Measurements from ENCODE around the gene FAM110D.

Gene FAM110D

DNA sequence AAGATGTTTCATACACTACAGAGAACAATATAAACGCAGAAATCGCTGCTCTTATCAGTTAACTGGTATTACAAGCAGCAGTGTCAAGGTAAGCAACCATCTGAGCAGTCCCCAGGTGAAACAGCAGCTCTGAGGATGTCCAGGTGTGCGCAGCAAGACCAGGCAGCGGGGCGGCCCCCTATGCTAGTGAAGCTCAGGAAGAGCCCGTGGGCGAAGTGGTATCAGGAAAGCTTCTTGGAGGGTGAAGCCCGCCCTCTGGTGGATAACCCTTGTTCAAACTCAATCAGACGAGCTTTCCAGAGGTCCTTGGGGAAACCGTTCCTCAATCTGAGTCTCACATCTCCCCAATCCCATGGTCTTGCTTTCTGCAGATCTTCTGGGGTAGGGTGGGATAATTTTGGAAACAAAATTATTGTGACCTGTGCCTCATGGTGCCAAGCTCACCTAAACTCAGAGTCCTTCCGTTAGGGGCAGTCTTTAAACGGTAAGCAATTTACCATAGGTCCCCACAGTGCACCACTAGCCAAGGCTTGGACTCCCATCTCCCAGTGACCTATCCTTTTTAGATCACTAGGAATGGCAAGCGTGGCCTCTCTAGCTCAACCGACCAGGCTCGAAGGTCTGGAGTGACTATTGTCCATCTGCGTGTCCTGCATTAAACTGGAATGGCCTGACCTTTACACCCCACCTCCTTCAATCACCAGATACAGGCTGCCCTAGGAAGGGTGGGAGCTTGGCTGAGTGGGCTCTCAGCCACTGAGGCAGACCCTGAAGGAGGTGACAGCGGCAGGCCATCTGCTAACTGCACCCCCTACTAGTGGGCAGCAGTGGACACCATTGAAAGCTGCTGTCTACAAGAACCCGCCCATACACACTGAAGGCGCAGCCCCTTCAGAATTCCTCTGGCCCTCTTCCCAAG lies 13.6 kb upstream of the FAM110D start:
- Histone ChIP-seq H3K9me3 (ENCODE audit: insufficient read depth, low read depth, low read length) (no peaks in the 10 kb centered on the region), H3F3A (ENCODE audit: low read depth) (peaks cover 3% of the 10 kb centered on the region; the same call in 1 of the 2 replicates), H3K9ac (ENCODE audit: low read depth, low read length, poor library complexity, severe bottlenecking) (no peak overlapping the region), H3K27me3 (ENCODE audit: insufficient read depth, low read length, poor library complexity, severe bottlenecking) (no peaks in the 10 kb centered on the region), H4K20me1 (ENCODE audit: insufficient read depth, low read length, poor library complexity, severe bottlenecking) (no peaks in the 10 kb centered on the region), H3K4me2 (ENCODE audit: low read depth, low read length, poor library complexity, severe bottlenecking) (peak overlapping the region; percentile 50), H3K9me2 (replicated peaks; ENCODE audit: low read depth, low read length) (no peaks in the 10 kb centered on the region), H3K36me3 (ENCODE audit: insufficient read depth, low read length) (no peaks in the 10 kb centered on the region), H3K79me2 (ENCODE audit: insufficient read depth, low read length) (no peaks in the 10 kb centered on the region), H3K4me3 (ENCODE audit: low read length, poor library complexity, severe bottlenecking) (no peak overlapping the region), H3K4me1 (ENCODE audit: insufficient read depth, low read length, poor library complexity, severe bottlenecking) (peaks cover 3% of the 10 kb centered on the region), H2AFZ (ENCODE audit: low read length) (peak overlapping the region; percentile 71; the same call in 1 of the 2 replicates)
- no peak for TF ChIP-seq EZH2phosphoT487 (IDR thresholded peaks at IDR 0.05; ENCODE audit: borderline replicate concordance)
- TF ChIP-seq CTCF (conservative IDR thresholded peaks at IDR 0.05; ENCODE audit: low read length): peak; percentile 78

GRCh38 chr1:26145960-26146294 lies 13.0 kb upstream of the FAM110D start:
- Histone ChIP-seq H3F3A (ENCODE audit: low read depth) (peaks cover 3% of the 10 kb centered on the region; the same call in 1 of the 2 replicates), H3K27me3 (ENCODE audit: insufficient read depth, low read length, poor library complexity, severe bottlenecking) (no peaks in the 10 kb centered on the region), H3K9me2 (replicated peaks; ENCODE audit: low read depth, low read length) (no peaks in the 10 kb centered on the region), H3K4me2 (ENCODE audit: low read depth, low read length, poor library complexity, severe bottlenecking) (no peak overlapping the region), H3K4me3 (ENCODE audit: low read length, poor library complexity, severe bottlenecking) (no peak overlapping the region), H3K9me3 (ENCODE audit: insufficient read depth, low read depth, low read length) (no peaks in the 10 kb centered on the region), H3K4me1 (ENCODE audit: insufficient read depth, low read length, poor library complexity, severe bottlenecking) (peaks cover 3% of the 10 kb centered on the region), H4K20me1 (ENCODE audit: insufficient read depth, low read length, poor library complexity, severe bottlenecking) (no peaks in the 10 kb centered on the region), H2AFZ (ENCODE audit: low read length) (no peak overlapping the region), H3K36me3 (ENCODE audit: insufficient read depth, low read length) (no peaks in the 10 kb centered on the region), H3K9ac (ENCODE audit: low read depth, low read length, poor library complexity, severe bottlenecking) (no peak overlapping the region), H3K79me2 (ENCODE audit: insufficient read depth, low read length) (no peaks in the 10 kb centered on the region)
- TF ChIP-seq CTCF (conservative IDR thresholded peaks at IDR 0.05; ENCODE audit: low read length): no peak

DNA sequence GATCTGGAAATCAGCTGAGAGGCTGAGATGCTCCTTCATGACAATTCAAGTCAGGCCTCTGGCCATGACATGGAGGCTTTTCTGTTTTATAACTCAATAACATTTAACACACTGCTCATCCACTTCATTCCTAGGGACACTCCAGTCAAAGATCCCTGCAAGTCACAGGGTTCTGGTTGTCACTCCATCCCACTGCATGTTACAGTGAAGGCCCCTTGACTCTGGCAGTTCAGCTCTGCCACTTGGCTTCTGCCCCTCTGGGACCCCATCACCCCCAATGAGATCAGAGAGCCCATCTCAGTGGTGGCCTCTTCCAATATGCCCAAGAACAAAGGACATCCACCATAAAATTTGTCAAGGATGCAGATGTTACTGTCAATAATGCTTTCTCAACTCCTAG lies 10.0 kb upstream of the FAM110D start:
- Histone ChIP-seq H3F3A (ENCODE audit: low read depth) (peaks cover 3% of the 10 kb centered on the region; the same call in 1 of the 2 replicates), H4K20me1 (ENCODE audit: insufficient read depth, low read length, poor library complexity, severe bottlenecking) (no peaks in the 10 kb centered on the region), H3K27me3 (ENCODE audit: insufficient read depth, low read length, poor library complexity, severe bottlenecking) (no peaks in the 10 kb centered on the region), H3K4me2 (ENCODE audit: low read depth, low read length, poor library complexity, severe bottlenecking) (no peak overlapping the region), H3K4me1 (ENCODE audit: insufficient read depth, low read length, poor library complexity, severe bottlenecking) (peaks cover 3% of the 10 kb centered on the region), H3K79me2 (ENCODE audit: insufficient read depth, low read length) (no peaks in the 10 kb centered on the region), H3K9ac (ENCODE audit: low read depth, low read length, poor library complexity, severe bottlenecking) (no peak overlapping the region), H3K9me3 (ENCODE audit: insufficient read depth, low read depth, low read length) (no peaks in the 10 kb centered on the region), H3K36me3 (ENCODE audit: insufficient read depth, low read length) (no peaks in the 10 kb centered on the region), H2AFZ (ENCODE audit: low read length) (no peak overlapping the region), H3K4me3 (ENCODE audit: low read length, poor library complexity, severe bottlenecking) (no peak overlapping the region), H3K9me2 (replicated peaks; ENCODE audit: low read depth, low read length) (no peaks in the 10 kb centered on the region)
- TF ChIP-seq EZH2phosphoT487 (IDR thresholded peaks at IDR 0.05; ENCODE audit: borderline replicate concordance): no peak
- no peak for TF ChIP-seq CTCF (conservative IDR thresholded peaks at IDR 0.05; ENCODE audit: low read length)

All from Loucy (cell line).